ENCODE measurements around the gene FBXO42.

Gene FBXO42

DNA sequence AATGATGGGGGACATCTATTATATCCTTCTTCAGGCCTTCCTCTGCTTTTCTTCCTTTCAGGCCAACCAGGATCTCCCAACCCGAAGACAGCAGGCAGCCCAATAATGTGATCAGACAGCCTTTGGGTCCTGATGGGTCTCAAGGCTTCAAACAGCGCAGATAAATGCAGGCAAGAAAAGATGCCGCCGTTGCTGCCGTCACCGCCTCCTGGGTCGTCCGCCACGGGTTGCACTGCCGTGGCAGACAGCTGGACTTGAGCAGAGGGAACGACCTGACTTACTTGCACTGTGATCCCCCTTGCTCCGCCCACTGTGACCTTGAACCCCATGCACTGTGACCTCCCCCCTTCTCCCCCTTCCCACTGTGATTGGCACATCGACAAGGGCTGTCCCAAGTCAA lies 42.7 kb upstream of the FBXO42 start:
- Histone ChIP-seq H2AFZ (ENCODE audit: low read depth) (no peak overlapping the region), H3K9ac (no peak overlapping the region), H4K20me1 (ENCODE audit: insufficient read depth) (peaks cover 8% of the 10 kb centered on the region), H3K36me3 (ENCODE audit: insufficient read depth) (0 out of 2 replicates have a peak, but pooled peaks cover 3% of the 10 kb centered on the region), H3K27ac (no peak overlapping the region), H3K27me3 (ENCODE audit: insufficient read depth, low read depth) (no peaks in the 10 kb centered on the region), H3K79me2 (ENCODE audit: insufficient read depth, low read depth) (peaks cover 33% of the 10 kb centered on the region), H3K4me1 (ENCODE audit: low read depth, poor library complexity, severe bottlenecking) (peaks cover 18% of the 10 kb centered on the region), H3K4me3 (IDR thresholded peaks at IDR 0.05; ENCODE audit: insufficient read depth, low read depth, low read length) (no peak overlapping the region), H3K4me2 (no peak overlapping the region)
- TF ChIP-seq, protein P1, sequence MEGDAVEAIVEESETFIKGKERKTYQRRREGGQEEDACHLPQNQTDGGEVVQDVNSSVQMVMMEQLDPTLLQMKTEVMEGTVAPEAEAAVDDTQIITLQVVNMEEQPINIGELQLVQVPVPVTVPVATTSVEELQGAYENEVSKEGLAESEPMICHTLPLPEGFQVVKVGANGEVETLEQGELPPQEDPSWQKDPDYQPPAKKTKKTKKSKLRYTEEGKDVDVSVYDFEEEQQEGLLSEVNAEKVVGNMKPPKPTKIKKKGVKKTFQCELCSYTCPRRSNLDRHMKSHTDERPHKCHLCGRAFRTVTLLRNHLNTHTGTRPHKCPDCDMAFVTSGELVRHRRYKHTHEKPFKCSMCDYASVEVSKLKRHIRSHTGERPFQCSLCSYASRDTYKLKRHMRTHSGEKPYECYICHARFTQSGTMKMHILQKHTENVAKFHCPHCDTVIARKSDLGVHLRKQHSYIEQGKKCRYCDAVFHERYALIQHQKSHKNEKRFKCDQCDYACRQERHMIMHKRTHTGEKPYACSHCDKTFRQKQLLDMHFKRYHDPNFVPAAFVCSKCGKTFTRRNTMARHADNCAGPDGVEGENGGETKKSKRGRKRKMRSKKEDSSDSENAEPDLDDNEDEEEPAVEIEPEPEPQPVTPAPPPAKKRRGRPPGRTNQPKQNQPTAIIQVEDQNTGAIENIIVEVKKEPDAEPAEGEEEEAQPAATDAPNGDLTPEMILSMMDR (conservative IDR thresholded peaks at IDR 0.05; ENCODE audit: low read depth, low read length): no peak

DNA sequence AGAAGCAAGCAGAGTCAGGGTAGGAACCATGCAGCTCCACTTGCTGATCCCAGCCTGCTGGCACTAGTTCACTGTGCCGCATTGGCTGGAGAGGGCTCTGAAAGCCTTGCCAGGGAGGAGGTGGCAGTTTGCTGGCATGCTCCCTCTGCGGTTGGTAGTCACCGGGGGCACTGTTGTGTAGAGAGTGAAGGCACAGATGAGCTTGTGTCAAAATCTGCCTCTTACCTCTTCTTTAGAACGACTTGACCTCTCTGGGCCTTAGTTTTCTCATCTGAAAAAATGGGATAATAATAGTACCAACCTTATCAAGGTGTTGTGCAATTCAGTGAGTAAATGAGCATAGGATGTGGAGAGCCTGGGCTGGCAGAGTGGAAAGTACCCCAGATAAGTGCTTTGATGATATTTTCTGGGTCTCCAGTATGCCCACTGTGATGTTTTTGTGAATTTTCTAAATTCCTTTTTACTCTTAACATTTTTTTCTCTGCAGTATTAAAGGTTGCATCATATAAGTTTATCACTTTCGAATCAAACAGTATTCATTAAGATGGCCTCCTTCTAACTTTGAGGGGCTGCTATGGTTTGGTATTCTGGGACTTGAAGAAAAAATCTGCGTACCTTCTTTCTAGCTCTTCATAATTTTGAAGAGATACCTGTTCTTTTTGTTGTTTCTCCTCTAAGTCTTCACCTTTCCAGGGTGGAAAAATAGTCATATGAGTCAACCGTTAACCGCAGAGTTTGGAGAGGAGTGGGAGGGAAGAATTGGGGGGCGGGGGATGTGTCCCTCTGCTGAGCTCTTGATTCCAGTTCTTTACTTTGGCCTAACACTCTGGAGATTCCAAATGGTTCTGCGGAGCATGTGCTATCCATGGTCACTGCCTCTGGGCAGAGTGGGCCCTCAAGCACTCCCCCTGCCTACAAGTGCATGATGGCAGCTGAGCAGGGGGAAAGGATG lies 41.6 kb upstream of the FBXO42 start:
- Histone ChIP-seq H3K79me2 (ENCODE audit: insufficient read depth, low read depth) (peaks cover 41% of the 10 kb centered on the region), H3K27ac (no peak overlapping the region), H3K36me3 (ENCODE audit: insufficient read depth) (0 out of 2 replicates have a peak, but pooled peaks cover 3% of the 10 kb centered on the region), H3K4me2 (no peak overlapping the region), H3K4me3 (IDR thresholded peaks at IDR 0.05; ENCODE audit: insufficient read depth, low read depth, low read length) (no peak overlapping the region), H4K20me1 (ENCODE audit: insufficient read depth) (peaks cover 8% of the 10 kb centered on the region), H3K9ac (no peak overlapping the region), H3K27me3 (ENCODE audit: insufficient read depth, low read depth) (no peaks in the 10 kb centered on the region), H3K4me1 (ENCODE audit: low read depth, poor library complexity, severe bottlenecking) (peaks cover 24% of the 10 kb centered on the region), H2AFZ (ENCODE audit: low read depth) (no peak overlapping the region)
- TF ChIP-seq, protein P1 (conservative IDR thresholded peaks at IDR 0.05; ENCODE audit: low read depth, low read length): no peak

DNA sequence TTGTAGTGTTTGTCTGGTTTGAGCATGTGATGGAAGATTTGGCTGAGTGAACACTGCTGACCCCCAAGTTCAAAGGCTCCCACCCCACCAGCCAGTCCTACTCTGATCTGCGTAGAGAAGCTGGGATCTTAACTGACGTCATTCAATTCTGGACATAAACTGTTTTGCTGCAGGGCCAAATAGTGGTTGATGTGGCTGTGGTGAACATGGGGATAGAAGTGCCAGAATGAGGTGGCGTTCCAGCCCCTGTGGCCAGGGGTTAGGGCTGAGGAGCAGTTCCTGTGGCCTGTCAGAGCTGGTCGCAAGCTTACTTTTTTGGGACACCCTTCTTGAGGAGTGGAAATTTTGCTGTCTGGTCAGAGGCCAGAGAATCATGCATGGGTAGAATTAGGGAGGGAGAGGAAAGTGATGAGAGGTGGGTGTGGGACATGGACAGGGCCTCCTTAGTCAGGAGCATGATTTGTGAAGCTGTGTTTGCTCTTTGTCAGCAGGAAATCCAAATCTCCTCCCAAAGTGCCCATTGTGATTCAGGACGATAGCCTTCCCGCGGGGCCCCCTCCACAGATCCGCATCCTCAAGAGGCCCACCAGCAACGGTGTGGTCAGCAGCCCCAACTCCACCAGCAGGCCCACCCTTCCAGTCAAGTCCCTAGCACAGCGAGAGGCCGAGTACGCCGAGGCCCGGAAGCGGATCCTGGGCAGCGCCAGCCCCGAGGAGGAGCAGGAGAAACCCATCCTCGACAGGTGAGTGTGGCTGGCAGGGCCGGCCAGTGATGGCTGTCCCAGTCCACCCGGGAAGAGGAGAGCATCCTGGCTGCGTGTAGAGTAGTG lies 40.7 kb upstream of the FBXO42 start:
- no peak overlapping the region for H2AFZ ChIP-seq (ENCODE audit: low read depth)
- 0 out of 2 replicates have a peak, but pooled peaks cover 3% of the 10 kb centered on the region for H3K36me3 ChIP-seq (ENCODE audit: insufficient read depth)
- no peak overlapping the region for H3K27ac ChIP-seq
- H3K9ac ChIP-seq: no peak overlapping the region
- no peak overlapping the region for H3K4me3 ChIP-seq (IDR thresholded peaks at IDR 0.05; ENCODE audit: insufficient read depth, low read depth, low read length)
- TF ChIP-seq, protein P1 (conservative IDR thresholded peaks at IDR 0.05; ENCODE audit: low read depth, low read length): no peak
- no peak overlapping the region for H3K4me2 ChIP-seq
- peaks cover 28% of the 10 kb centered on the region for H3K4me1 ChIP-seq (ENCODE audit: low read depth, poor library complexity, severe bottlenecking)
- no peaks in the 10 kb centered on the region for H3K27me3 ChIP-seq (ENCODE audit: insufficient read depth, low read depth)
- peaks cover 8% of the 10 kb centered on the region for H4K20me1 ChIP-seq (ENCODE audit: insufficient read depth)
- peaks cover 50% of the 10 kb centered on the region for H3K79me2 ChIP-seq (ENCODE audit: insufficient read depth, low read depth)

DNA sequence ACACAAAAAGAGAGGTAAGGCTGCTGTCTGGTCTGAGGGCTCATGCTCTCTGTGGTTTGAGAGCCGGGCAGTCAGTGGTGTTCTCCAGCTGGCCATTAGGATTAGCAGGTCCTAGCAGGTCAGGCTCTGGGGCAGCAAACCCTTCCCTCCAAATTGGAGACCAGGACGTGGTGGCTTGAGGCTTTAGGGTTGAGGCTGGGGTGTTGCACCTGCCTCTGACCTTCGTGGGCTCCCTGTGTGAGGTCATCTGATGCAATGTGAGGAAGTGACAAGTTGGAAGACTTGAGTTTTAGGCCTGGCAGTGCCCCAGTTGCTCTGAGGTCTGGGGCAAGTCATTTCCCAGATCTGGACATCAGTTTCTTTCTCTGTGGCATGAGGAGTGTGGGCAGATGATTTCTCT lies 39.1 kb upstream of the FBXO42 start:
- H2AFZ ChIP-seq (ENCODE audit: low read depth): no peak overlapping the region
- H3K27me3 ChIP-seq (ENCODE audit: insufficient read depth, low read depth): no peaks in the 10 kb centered on the region
- 0 out of 2 replicates have a peak, but pooled peaks cover 3% of the 10 kb centered on the region for H3K36me3 ChIP-seq (ENCODE audit: insufficient read depth)
- no peak overlapping the region for H3K9ac ChIP-seq
- no peak overlapping the region for H3K4me2 ChIP-seq
- no peak overlapping the region for H3K4me3 ChIP-seq (IDR thresholded peaks at IDR 0.05; ENCODE audit: insufficient read depth, low read depth, low read length)
- H4K20me1 ChIP-seq (ENCODE audit: insufficient read depth): peaks cover 13% of the 10 kb centered on the region
- TF ChIP-seq, protein P1 (conservative IDR thresholded peaks at IDR 0.05; ENCODE audit: low read depth, low read length): no peak
- H3K4me1 ChIP-seq (ENCODE audit: low read depth, poor library complexity, severe bottlenecking): peaks cover 41% of the 10 kb centered on the region
- H3K27ac ChIP-seq: no peak overlapping the region
- H3K79me2 ChIP-seq (ENCODE audit: insufficient read depth, low read depth): peaks cover 65% of the 10 kb centered on the region

All from KMS-11 (cell line).